HCT116 (cell line): ENCODE data around the gene GATA3. TPM values are rescaled to one million over a fixed set of nuclear protein-coding genes. Genes with fewer than 3 reads are reported as not detected.

Source experiments
- ATAC-seq: fragments of 200-7000 bp; cut with Tn5 transposase; 2 replicates; pipeline ENCODE4 v1.9.1; 2020; ENCODE audit warnings: mild to moderate bottlenecking, moderate library complexity
- BruUV-seq: library from RNA; stranded (reverse); fragments of 400-500 nt; replicated peaks from 2 replicates; lab custom pipeline; 2021; lab: Mats Ljungman, UMichigan
- CTCF ChIA-PET: fragments of 300-600 bp; sonication (Branson Sonifier 250); formaldehyde crosslinking; loops from one replicate; lab custom pipeline; 2021; ENCODE audit warnings: antibody characterized with exemption; lab: Charles Lee
- POLR2A ChIA-PET: fragments of 300-600, 350-600 bp; sonication (Branson Sonifier 250); formaldehyde crosslinking; loops from one replicate; lab custom pipeline; 2021; ENCODE audit warnings: antibody characterized with exemption; lab: Charles Lee
- RAD21 ChIA-PET, 2 experiments: fragments of 300-600 bp; sonication (Branson Sonifier 250); formaldehyde crosslinking; loops; one replicate each; lab custom pipeline; 2023; ENCODE audit warnings: low total read pairs in 2 of 2; ENCODE audit not compliant: uncharacterized antibody in 2 of 2, unreplicated experiment in 2 of 2, low non-redundant PET in 1 of 2; lab: Charles Lee
- DNase-seq: peaks from one replicate; pipeline ENCODE4 v3.0.0-alpha.2; 2010; ENCODE audit warnings: low read depth, low spot score
- H2AFZ ChIP-seq: fragments of 200-600 bp; shearing (Covaris generic), sonication (generic); 2 replicates; pipeline ENCODE4 v1.6.1; 2017; ENCODE audit warnings: low read depth, mixed run types, mixed read lengths, antibody characterized with exemption, low read length; ENCODE audit not compliant: poor library complexity, severe bottlenecking
- H3K27ac ChIP-seq: 2 replicates; pipeline ENCODE4 v1.5.1; 2012; ENCODE audit warnings: low read depth, low read length
- H3K27me3 ChIP-seq: fragments of 200-600 bp; sonication (generic); 2 replicates; pipeline ENCODE4 v1.6.1; 2016; ENCODE audit warnings: mixed run types, low read length, mixed read lengths; ENCODE audit not compliant: insufficient read depth
- H3K36me3 ChIP-seq, 2 experiments: fragments of 200-500 bp in 1 of 2; fragments of 200-600 bp in 1 of 2; sonication (Bioruptor generic) in 1 of 2; sonication (generic) in 1 of 2; 2 replicates each; pipeline versions ENCODE4 v1.5.1 to v1.6.1; 2014 to 2016; ENCODE audit warnings: low read length in 2 of 2, inconsistent platforms in 1 of 2, mixed read lengths in 1 of 2, mixed run types in 1 of 2; ENCODE audit not compliant: insufficient read depth in 2 of 2, control insufficient read depth in 1 of 2
- H3K4me1 ChIP-seq, 2 experiments: fragments of 200-600 bp in 1 of 2; sonication (generic) in 1 of 2; 2 replicates each; pipeline versions ENCODE4 v1.5.1 to v1.6.1; 2012 to 2017; ENCODE audit warnings: low read length in 2 of 2, inconsistent platforms in 1 of 2, mild to moderate bottlenecking in 1 of 2, mixed read lengths in 1 of 2, mixed run types in 1 of 2, moderate library complexity in 1 of 2; ENCODE audit not compliant: insufficient read depth in 2 of 2, control insufficient read depth in 1 of 2
- H3K4me2 ChIP-seq: fragments of 200-600 bp; sonication (generic); 2 replicates; pipeline ENCODE4 v1.6.1; 2017; ENCODE audit warnings: mixed run types, low read length, mixed read lengths
- H3K4me3 ChIP-seq, 2 experiments: fragments of 200-600 bp in 1 of 2; sonication (generic) in 1 of 2; replicated peaks in 1 of 2; 2 replicates each; pipeline ENCODE4 v1.5.1; 2011 to 2016; ENCODE audit warnings: low read length in 2 of 2, control low read depth in 1 of 2, low read depth in 1 of 2, mild to moderate bottlenecking in 1 of 2, mixed read lengths in 1 of 2, mixed run types in 1 of 2
- H3K79me2 ChIP-seq: fragments of 200-600 bp; sonication (generic); 2 replicates; pipeline ENCODE4 v1.6.1; 2017; ENCODE audit warnings: mild to moderate bottlenecking, mixed run types, low read length, moderate library complexity, mixed read lengths; ENCODE audit not compliant: insufficient read depth
- H3K9ac ChIP-seq: fragments of 200-600 bp; sonication (generic); 2 replicates; pipeline ENCODE4 v1.6.1; 2016; ENCODE audit warnings: low read length, mixed read lengths
- H3K9me2 ChIP-seq: fragments of 200-600 bp; sonication (generic), shearing (Covaris generic); 2 replicates; pipeline ENCODE4 v1.6.1; 2017; ENCODE audit warnings: mixed run types, mild to moderate bottlenecking, moderate library complexity; ENCODE audit not compliant: insufficient read depth
- H3K9me3 ChIP-seq, 2 experiments: fragments of 200-500 bp in 1 of 2; fragments of 200-600 bp in 1 of 2; sonication (Bioruptor generic) in 1 of 2; sonication (generic) in 1 of 2; 2 replicates each; pipeline ENCODE4 v1.6.1; 2014 to 2017; ENCODE audit warnings: low read length in 2 of 2, mixed read lengths in 2 of 2, inconsistent platforms in 1 of 2, low read depth in 1 of 2, mild to moderate bottlenecking in 1 of 2, mixed run types in 1 of 2, moderate library complexity in 1 of 2; ENCODE audit not compliant: control insufficient read depth in 1 of 2, insufficient read depth in 1 of 2
- H4K20me1 ChIP-seq: fragments of 200-600 bp; sonication (generic), shearing (Covaris generic); 2 replicates; pipeline ENCODE4 v1.6.1; 2017; ENCODE audit warnings: mixed run types, mild to moderate bottlenecking, moderate library complexity; ENCODE audit not compliant: insufficient read depth
- ATF3 ChIP-seq: IDR thresholded peaks from 2 replicates; pipeline ENCODE4 v1.6.1; 2012
- CBX3 ChIP-seq: IDR thresholded peaks from 2 replicates; pipeline ENCODE4 v1.6.1; 2012; ENCODE audit warnings: low read depth
- CEBPB ChIP-seq: IDR thresholded peaks from 2 replicates; pipeline ENCODE4 v1.6.1; 2012; ENCODE audit warnings: low read depth
- EGR1 ChIP-seq: IDR thresholded peaks from 2 replicates; pipeline ENCODE4 v1.6.1; 2012; ENCODE audit warnings: low read depth
- EZH2 ChIP-seq: fragments of 200-600 bp; sonication (generic); IDR thresholded peaks from 2 replicates; pipeline ENCODE4 v1.6.1; 2017; ENCODE audit warnings: antibody characterized with exemption, mixed run types
- EZH2phosphoT487 ChIP-seq: fragments of 200-600 bp; IDR thresholded peaks from 2 replicates; pipeline ENCODE4 v1.6.1; 2018; ENCODE audit warnings: antibody characterized with exemption, borderline replicate concordance
- FOSL1 ChIP-seq: IDR thresholded peaks from 2 replicates; pipeline ENCODE4 v1.6.1; 2012; ENCODE audit warnings: low read depth
- JUND ChIP-seq: IDR thresholded peaks from 2 replicates; pipeline ENCODE4 v1.6.1; 2012
- POLR2A ChIP-seq: IDR thresholded peaks from 2 replicates; pipeline ENCODE4 v1.7.0; 2011; ENCODE audit warnings: borderline replicate concordance; ENCODE audit not compliant: insufficient read depth, insufficient read length; ENCODE audit errors: extremely low read depth
- POLR2AphosphoS5 ChIP-seq: IDR thresholded peaks from 2 replicates; pipeline ENCODE4 v1.6.1; 2011; ENCODE audit warnings: mild to moderate bottlenecking, low read depth, low read length, moderate library complexity
- RAD21 ChIP-seq: IDR thresholded peaks from 2 replicates; pipeline ENCODE4 v1.6.1; 2012; ENCODE audit warnings: low read depth, mild to moderate bottlenecking
- REST ChIP-seq: IDR thresholded peaks from 2 replicates; pipeline ENCODE4 v1.6.1; 2012; ENCODE audit warnings: low read depth
- SRF ChIP-seq: IDR thresholded peaks from 2 replicates; pipeline ENCODE4 v1.6.1; 2012; ENCODE audit warnings: low read depth
- TCF7L2 ChIP-seq: IDR thresholded peaks from 2 replicates; pipeline ENCODE4 v1.7.0; 2011; ENCODE audit warnings: borderline replicate concordance, inconsistent platforms; ENCODE audit not compliant: insufficient read depth, insufficient read length; ENCODE audit errors: extremely low read depth
- YY1 ChIP-seq: IDR thresholded peaks from 2 replicates; pipeline ENCODE4 v1.6.1; 2011; ENCODE audit warnings: low read length, low read depth, moderate library complexity, mild to moderate bottlenecking; ENCODE audit not compliant: insufficient replicate concordance; ENCODE audit errors: extremely low read depth
- intact Hi-C: fragments of 100-400 bp; cut with micrococcal nuclease; formaldehyde crosslinking; loops from 2 replicates; pipeline ENCODE4 v1.10.0; 2022
- total RNA-seq: library from RNA; stranded (reverse); gene quantifications from one replicate; pipeline ENCODE4 v1.2.1, GENCODE V29; 2021; ENCODE audit not compliant: unreplicated experiment
- TF ChIP-seq, protein P1 (sequence below): IDR thresholded peaks from 2 replicates; pipeline ENCODE4 v1.6.1; 2011; ENCODE audit warnings: mild to moderate bottlenecking, low read length, moderate library complexity; ENCODE audit not compliant: insufficient replicate concordance; ENCODE audit errors: extremely low read depth
- TF ChIP-seq, protein P2 (sequence below), 3 experiments: fragments of 200-600 bp in 1 of 3; sonication (generic) in 1 of 3; IDR thresholded peaks in 2 of 3; conservative IDR thresholded peaks in 1 of 3; 2 replicates each; pipeline ENCODE4 v1.5.1; 2012 to 2017; ENCODE audit warnings: low read depth in 2 of 3, low read length in 2 of 3, antibody characterized with exemption in 1 of 3, borderline replicate concordance in 1 of 3, control low read depth in 1 of 3, mild to moderate bottlenecking in 1 of 3, mixed read lengths in 1 of 3, mixed run types in 1 of 3, moderate library complexity in 1 of 3; ENCODE audit not compliant: insufficient read depth in 1 of 3

GATA3 gene
- total RNA-seq, 1 experiment from 2014 or later = 2.7 TPM

GRCh38 chr10:8054244-8054493, 319 bp upstream of the GATA3 start (continued):
- TF ChIP-seq REST (no peak), ATF3 (no peak), RAD21 (no peak), JUND (no peak)
- TF ChIP-seq, protein P1, sequence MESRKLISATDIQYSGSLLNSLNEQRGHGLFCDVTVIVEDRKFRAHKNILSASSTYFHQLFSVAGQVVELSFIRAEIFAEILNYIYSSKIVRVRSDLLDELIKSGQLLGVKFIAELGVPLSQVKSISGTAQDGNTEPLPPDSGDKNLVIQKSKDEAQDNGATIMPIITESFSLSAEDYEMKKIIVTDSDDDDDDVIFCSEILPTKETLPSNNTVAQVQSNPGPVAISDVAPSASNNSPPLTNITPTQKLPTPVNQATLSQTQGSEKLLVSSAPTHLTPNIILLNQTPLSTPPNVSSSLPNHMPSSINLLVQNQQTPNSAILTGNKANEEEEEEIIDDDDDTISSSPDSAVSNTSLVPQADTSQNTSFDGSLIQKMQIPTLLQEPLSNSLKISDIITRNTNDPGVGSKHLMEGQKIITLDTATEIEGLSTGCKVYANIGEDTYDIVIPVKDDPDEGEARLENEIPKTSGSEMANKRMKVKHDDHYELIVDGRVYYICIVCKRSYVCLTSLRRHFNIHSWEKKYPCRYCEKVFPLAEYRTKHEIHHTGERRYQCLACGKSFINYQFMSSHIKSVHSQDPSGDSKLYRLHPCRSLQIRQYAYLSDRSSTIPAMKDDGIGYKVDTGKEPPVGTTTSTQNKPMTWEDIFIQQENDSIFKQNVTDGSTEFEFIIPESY = no peak

DNA sequence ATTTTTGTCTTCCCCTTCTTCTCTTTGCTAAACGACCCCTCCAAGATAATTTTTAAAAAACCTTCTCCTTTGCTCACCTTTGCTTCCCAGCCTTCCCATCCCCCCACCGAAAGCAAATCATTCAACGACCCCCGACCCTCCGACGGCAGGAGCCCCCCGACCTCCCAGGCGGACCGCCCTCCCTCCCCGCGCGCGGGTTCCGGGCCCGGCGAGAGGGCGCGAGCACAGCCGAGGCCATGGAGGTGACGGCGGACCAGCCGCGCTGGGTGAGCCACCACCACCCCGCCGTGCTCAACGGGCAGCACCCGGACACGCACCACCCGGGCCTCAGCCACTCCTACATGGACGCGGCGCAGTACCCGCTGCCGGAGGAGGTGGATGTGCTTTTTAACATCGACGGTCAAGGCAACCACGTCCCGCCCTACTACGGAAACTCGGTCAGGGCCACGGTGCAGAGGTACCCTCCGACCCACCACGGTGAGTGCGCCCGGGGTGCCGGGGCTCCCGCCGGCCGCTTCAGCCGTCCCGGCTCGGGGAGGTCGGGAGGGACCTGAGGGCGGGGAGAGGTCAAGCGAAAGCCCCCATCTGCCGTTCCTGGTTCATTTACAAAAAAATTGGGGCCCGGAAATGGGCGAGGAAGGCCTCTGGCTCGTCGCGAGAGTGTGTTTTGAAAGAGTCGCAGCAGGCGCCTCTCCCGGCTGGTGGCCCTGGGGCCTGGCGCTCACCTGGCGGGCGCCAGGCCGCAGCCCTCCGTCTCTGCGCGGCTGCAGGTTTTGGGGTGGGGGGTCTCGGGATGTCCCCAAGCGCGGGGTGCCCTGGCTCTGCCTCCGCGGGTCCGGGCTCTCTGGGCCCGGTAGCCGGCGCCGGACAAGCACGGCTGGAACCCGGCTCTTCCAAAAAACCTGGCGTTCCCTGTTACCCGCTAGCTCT, 1.2 kb downstream of the GATA3 start:
- H3K9me3 ChIP-seq = no peaks in the 10 kb centered on the region
- no peaks in the 10 kb centered on the region for H3K27me3 ChIP-seq
- H3K27ac ChIP-seq = no peak overlapping the region
- ATAC-seq = no peak
- no peak overlapping the region for H3K4me3 ChIP-seq
- POLR2A ChIA-PET = no interaction called here
- no peaks in the 10 kb centered on the region for H3K79me2 ChIP-seq
- CTCF ChIA-PET = no interaction called here
- peaks cover 3 to 15% of the 10 kb centered on the region in 2 experiments; a peak in 3 of 4 replicates for H3K4me1 ChIP-seq
- H3K9ac ChIP-seq = no peak overlapping the region
- no peak overlapping the region for H2AFZ ChIP-seq
- H4K20me1 ChIP-seq = no peaks in the 10 kb centered on the region
- no peak for DNase-seq
- no TSS peak for BruUV-seq
- intact Hi-C loops = no loop called here
- H3K36me3 ChIP-seq = no peaks in the 10 kb centered on the region
- no peak overlapping the region for H3K4me2 ChIP-seq
- TF ChIP-seq FOSL1 (no peak), EGR1 (no peak), EZH2phosphoT487 (no peak), YY1 (no peak), EZH2 (no peak), TCF7L2 (no peak), POLR2A (no peak), CBX3 (no peak), CEBPB (no peak), POLR2AphosphoS5 (no peak), SRF (no peak)
- TF ChIP-seq, protein P2, sequence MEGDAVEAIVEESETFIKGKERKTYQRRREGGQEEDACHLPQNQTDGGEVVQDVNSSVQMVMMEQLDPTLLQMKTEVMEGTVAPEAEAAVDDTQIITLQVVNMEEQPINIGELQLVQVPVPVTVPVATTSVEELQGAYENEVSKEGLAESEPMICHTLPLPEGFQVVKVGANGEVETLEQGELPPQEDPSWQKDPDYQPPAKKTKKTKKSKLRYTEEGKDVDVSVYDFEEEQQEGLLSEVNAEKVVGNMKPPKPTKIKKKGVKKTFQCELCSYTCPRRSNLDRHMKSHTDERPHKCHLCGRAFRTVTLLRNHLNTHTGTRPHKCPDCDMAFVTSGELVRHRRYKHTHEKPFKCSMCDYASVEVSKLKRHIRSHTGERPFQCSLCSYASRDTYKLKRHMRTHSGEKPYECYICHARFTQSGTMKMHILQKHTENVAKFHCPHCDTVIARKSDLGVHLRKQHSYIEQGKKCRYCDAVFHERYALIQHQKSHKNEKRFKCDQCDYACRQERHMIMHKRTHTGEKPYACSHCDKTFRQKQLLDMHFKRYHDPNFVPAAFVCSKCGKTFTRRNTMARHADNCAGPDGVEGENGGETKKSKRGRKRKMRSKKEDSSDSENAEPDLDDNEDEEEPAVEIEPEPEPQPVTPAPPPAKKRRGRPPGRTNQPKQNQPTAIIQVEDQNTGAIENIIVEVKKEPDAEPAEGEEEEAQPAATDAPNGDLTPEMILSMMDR (IDR thresholded peaks at IDR 0.05 in 2 of 3, conservative IDR thresholded peaks at IDR 0.05 in 1 of 3; ENCODE audit: borderline replicate concordance in 1 of 3, insufficient read depth in 1 of 3, low read depth in 2 of 3, low read length in 2 of 3) = no peak
- no peaks in the 10 kb centered on the region for H3K9me2 ChIP-seq
- RAD21 ChIA-PET = no interaction called here
